Stimulated activated naive B cell treated with anti-CD40 and anti-IgM and Interleukin-4, amounts not matched to agents 10 μg/mL and 1 μg/mL and 100 μg/mL, for 72 hours (primary cell): ENCODE measurements around the gene COA1.

Source experiments
- ATAC-seq, 2 donors: fragments of 150-1000 bp; cut with Tn5 transposase; replicated peaks; 2 replicates each; pipeline ENCODE4 v1.10.0; 2021; ENCODE audit warnings: moderate library complexity in 1 of 2
- DNase-seq: peaks from one replicate; pipeline ENCODE4 v3.0.0; 2021
- H3K27ac Mint-ChIP-seq: one replicate; pipeline ENCODE4 v1.8.0; 2022; ENCODE audit warnings: mild to moderate bottlenecking, mixed read lengths
- H3K27me3 Mint-ChIP-seq, 2 donors: one replicate each; pipeline ENCODE4 v1.8.0; 2022; ENCODE audit warnings: mixed read lengths in 2 of 2
- H3K36me3 Mint-ChIP-seq, 2 donors: one replicate each; pipeline ENCODE4 v1.8.0; 2022; ENCODE audit warnings: mixed read lengths in 2 of 2, mild to moderate bottlenecking in 1 of 2
- H3K4me1 Mint-ChIP-seq, 2 donors: one replicate each; pipeline ENCODE4 v1.8.0; 2022; ENCODE audit warnings: mixed read lengths in 2 of 2, mild to moderate bottlenecking in 1 of 2
- H3K4me3 Mint-ChIP-seq, 2 donors: one replicate each; pipeline ENCODE4 v1.8.0; 2022; ENCODE audit warnings: mild to moderate bottlenecking in 2 of 2, mixed read lengths in 2 of 2, moderate library complexity in 1 of 2
- H3K9me3 Mint-ChIP-seq, 2 donors: one replicate each; pipeline ENCODE4 v1.8.0; 2022; ENCODE audit warnings: mixed read lengths in 2 of 2, mild to moderate bottlenecking in 1 of 2

The COA1 gene

DNA sequence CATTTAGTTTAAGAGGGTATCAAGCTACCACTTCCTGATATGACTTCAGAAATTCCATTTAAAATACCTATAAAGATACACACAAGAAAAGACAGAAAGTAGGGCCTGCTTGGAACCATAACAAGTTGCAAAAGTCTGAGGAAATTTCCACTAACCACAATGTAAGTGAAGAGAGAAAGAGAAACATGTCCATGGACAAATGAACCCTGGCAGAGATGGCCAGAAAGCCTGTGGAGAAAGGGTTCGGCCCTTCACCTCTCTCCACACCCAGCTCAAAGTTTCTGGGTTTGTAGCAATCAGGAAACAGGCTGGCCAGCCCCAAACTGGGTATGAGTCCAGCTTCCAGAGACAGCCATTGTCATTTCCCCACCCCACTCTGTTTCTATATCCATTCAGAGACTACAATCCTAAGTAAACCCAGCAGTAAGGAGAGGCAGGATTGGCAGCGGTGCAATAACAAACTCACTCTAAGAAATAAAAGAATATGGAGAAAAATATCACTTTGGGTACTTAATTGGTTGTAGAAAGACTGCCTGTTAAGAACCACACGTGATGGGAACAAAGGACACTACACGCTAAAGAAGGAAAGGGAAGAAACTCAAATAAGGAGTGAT lies 75.3 kb downstream of the COA1 start:
- Mint-ChIP-seq H3K4me3 (peak overlapping the region; percentile 5 to 26), H3K27me3 (no peaks in the 10 kb centered on the region), H3K36me3 (peaks cover 37 to 56% of the 10 kb centered on the region in 2 donors), H3K4me1 (peaks cover 41 to 57% of the 10 kb centered on the region in 2 donors), H3K27ac (peak overlapping the region; percentile 6), H3K9me3 (peaks cover 4 to 6% of the 10 kb centered on the region in 2 donors)
- ATAC-seq (no peak), DNase-seq (no peak)

- Mint-ChIP-seq H3K9me3 (peaks cover 3 to 4% of the 10 kb centered on the region in 2 donors), H3K4me1 (peaks cover 35 to 57% of the 10 kb centered on the region in 2 donors), H3K27me3 (no peaks in the 10 kb centered on the region), H3K4me3 (no peak overlapping the region), H3K27ac (peak overlapping the region; percentile 6), H3K36me3 (peaks cover 32 to 51% of the 10 kb centered on the region in 2 donors)
- no peak for DNase-seq
- ATAC-seq: no peak
Observed at GRCh38 chr7:43653466-43653865, 75.9 kb downstream of the COA1 start.

DNA sequence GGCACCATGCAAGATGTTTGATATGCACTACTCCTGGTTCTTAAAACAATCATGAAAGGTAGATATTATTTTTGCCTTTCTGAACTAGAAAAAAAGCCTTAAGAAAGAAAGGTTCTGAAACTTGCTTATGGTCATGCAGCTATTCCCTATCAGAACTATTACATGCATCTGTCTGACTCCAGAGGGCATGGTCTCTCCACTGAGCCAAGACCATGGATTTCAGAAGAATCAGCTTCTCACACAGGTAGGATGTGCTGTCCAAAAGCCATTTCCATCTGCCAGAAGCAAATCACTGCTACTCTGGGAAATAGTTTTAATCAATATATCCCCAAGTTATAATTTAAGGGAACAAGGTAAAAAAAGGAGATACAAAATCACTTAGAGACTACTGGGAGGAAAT lies 77.0 kb downstream of the COA1 start:
- no peak overlapping the region for H3K4me3 Mint-ChIP-seq
- no peaks in the 10 kb centered on the region for H3K27me3 Mint-ChIP-seq
- H3K9me3 Mint-ChIP-seq: peaks cover 3 to 4% of the 10 kb centered on the region in 2 donors
- peaks cover 27 to 45% of the 10 kb centered on the region in 2 donors for H3K36me3 Mint-ChIP-seq
- H3K27ac Mint-ChIP-seq: peak overlapping the region; percentile 97
- H3K4me1 Mint-ChIP-seq: peaks cover 42 to 64% of the 10 kb centered on the region in 2 donors
- ATAC-seq (no peak), DNase-seq (no peak)

- Mint-ChIP-seq H3K27ac (peak overlapping the region; percentile 97), H3K36me3 (peaks cover 26 to 44% of the 10 kb centered on the region in 2 donors), H3K9me3 (peaks cover 3 to 4% of the 10 kb centered on the region in 2 donors), H3K4me3 (peak overlapping the region; percentile 45 to 75), H3K4me1 (peaks cover 58 to 82% of the 10 kb centered on the region in 2 donors), H3K27me3 (no peaks in the 10 kb centered on the region)
- ATAC-seq (no peak), DNase-seq (no peak)
Observed at GRCh38 chr7:43650457-43651052, 78.8 kb downstream of the COA1 start.

DNA sequence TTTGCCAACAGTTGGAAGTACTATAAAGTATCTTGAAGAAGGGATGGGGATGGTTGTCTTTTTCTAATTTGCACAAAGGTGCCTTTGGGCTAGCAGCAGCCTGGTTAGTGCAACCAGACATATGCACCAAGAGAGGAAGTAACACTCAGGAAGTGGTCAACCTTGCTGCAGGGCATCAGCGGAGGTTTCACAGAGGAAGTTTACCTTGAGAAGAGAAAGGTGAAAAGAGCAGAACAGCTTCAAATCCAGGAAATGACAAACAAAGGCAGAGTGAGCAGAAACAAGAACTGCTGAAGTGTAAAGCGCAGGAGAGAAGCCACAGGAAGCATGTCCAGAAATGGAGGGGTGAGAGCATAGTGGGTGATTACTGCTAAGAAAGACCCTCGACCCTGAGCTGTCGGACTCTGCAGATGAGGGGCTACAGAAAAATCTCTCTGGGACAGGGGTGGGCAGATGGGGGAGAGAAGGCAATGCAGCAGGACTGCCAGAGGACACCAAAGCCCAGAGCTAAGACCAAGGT lies 79.5 kb downstream of the COA1 start:
- peak; percentile 80 for DNase-seq
- H3K4me3 Mint-ChIP-seq: peak overlapping the region; percentile 53 to 75
- H3K27me3 Mint-ChIP-seq: no peaks in the 10 kb centered on the region
- H3K36me3 Mint-ChIP-seq: peaks cover 29 to 46% of the 10 kb centered on the region in 2 donors
- peak overlapping the region; percentile 69 for H3K27ac Mint-ChIP-seq
- H3K4me1 Mint-ChIP-seq: peaks cover 64 to 89% of the 10 kb centered on the region in 2 donors
- H3K9me3 Mint-ChIP-seq: peaks cover 3 to 4% of the 10 kb centered on the region in 2 donors
- peak; percentile 79 to 80 for ATAC-seq

DNA sequence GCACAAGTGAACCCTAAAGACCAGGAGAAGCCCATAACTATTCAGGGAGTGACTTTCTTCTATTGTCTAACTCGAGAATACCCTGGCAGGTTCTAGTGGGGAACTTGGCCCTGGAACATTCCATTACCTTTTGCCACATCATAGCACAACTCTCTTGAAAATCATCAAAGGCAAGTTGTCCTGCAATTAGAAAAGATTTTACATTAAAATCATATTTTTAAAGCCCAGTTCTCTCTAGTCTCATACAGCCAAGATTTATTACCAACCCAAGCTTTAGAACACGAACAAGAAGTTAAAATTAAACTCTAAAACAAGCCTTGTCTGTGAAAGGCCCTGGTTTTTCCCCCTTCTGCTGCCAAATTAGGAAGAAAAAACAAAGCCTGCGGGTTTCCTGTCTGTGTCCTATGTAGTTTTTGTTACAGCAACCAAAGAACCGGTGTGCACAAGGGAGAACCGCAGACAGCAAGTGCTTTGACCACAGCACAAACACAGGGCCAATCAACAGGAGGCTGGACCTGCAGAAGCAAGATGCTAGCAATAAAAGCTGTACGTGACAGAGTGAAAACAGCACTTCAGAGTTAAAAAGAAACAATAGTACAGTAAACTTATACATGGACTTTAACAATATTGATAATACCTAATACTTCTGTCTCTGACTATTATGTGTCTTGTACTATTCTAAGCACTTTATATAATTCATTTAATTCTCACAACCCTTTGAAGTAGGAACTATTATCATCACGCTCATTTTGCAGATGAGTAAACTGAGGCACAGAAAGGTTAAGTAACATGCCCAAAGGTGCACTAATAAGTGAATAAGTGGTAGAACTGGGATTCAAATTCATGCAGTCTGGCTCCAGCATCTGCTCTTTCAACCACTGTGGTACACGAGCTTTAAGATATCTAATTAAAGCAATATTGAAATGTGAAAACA lies 80.6 kb downstream of the COA1 start:
- Mint-ChIP-seq H3K4me3 (peak overlapping the region; percentile 75 to 80), H3K4me1 (peaks cover 58 to 89% of the 10 kb centered on the region in 2 donors), H3K9me3 (peaks cover 0 to 3% of the 10 kb centered on the region in 2 donors), H3K27me3 (no peaks in the 10 kb centered on the region), H3K36me3 (peaks cover 30 to 47% of the 10 kb centered on the region in 2 donors), H3K27ac (peak overlapping the region; percentile 98)
- ATAC-seq: peak; percentile 65 to 74
- peak; percentile 77 for DNase-seq

DNA sequence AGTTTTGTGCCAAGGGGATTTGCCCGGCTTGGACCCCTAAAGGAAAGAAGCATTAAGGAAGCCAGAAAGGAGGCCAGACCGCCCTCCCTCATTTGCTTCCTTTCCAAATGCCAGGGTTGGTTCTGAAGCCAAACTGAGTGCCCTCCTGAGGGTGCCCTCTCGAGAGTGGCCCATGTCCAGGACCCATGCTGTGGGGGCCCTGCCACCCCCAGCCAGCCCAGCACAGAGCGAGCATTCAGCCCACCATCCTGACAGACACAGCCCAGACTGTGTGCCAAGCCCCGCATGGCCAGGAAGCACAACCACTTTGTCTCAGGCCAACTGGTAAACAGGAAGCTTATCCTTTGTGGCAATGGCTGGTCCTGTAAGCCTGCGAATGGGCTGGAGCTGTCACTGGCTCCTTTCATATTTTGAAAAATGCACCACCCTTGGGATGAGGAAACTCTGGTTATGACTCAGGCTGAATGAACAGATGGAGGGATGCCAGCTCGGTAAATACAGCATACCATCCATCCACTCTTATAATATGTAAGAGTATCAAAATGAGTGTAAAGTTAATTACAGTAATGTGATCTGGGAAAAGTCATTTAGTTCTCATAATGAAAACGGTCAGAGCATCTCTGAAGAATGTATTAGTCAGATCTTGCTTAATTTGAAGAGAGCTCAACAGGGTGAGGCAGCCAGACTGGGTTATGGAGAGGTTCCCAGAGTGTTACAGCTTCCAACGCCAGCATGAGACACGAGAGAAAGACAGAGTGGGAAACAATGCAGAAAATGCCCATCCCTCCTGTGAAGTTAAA lies 81.5 kb downstream of the COA1 start:
- peak overlapping the region; percentile 75 to 80 for H3K4me3 Mint-ChIP-seq
- H3K9me3 Mint-ChIP-seq: peaks cover 0 to 3% of the 10 kb centered on the region in 2 donors
- no peaks in the 10 kb centered on the region for H3K27me3 Mint-ChIP-seq
- peak; percentile 32 for DNase-seq
- ATAC-seq: peak; percentile 57 to 64
- peaks cover 64 to 95% of the 10 kb centered on the region in 2 donors for H3K4me1 Mint-ChIP-seq
- peak overlapping the region; percentile 98 for H3K27ac Mint-ChIP-seq
- peaks cover 35 to 55% of the 10 kb centered on the region in 2 donors for H3K36me3 Mint-ChIP-seq

DNA sequence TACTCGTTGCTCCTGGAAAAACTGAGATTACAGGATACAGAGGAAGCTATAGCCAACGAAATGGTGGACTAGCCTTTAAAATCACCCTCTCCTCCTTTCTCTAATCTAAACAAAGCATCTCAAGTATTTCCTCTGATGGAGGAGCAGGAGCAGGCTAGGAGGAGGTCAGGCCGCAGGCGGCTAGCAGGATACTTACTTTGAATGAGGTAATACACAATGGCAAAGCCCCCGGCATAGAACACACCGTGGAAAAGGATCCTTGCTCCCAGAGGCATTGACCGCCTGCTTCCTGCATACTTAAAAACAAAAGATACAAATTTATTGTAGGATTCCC lies 82.0 kb downstream of the COA1 start:
- no peak for ATAC-seq
- Mint-ChIP-seq H3K27me3 (no peaks in the 10 kb centered on the region), H3K4me1 (peaks cover 64 to 98% of the 10 kb centered on the region in 2 donors), H3K27ac (peak overlapping the region; percentile 98), H3K4me3 (peak overlapping the region; percentile 75 to 80), H3K9me3 (peaks cover 0 to 3% of the 10 kb centered on the region in 2 donors), H3K36me3 (peaks cover 34 to 57% of the 10 kb centered on the region in 2 donors)
- no peak for DNase-seq

GRCh38 chr7:43646603-43647338 lies 82.6 kb downstream of the COA1 start:
- Mint-ChIP-seq H3K9me3 (peaks cover 0 to 3% of the 10 kb centered on the region in 2 donors), H3K36me3 (peaks cover 36 to 57% of the 10 kb centered on the region in 2 donors), H3K27me3 (no peaks in the 10 kb centered on the region), H3K4me1 (peaks cover 63 to 95% of the 10 kb centered on the region in 2 donors), H3K27ac (peak overlapping the region; percentile 98), H3K4me3 (peak overlapping the region; percentile 75 to 80)
- no peak for ATAC-seq
- DNase-seq: no peak

GRCh38 chr7:43645699-43646226 lies 83.6 kb downstream of the COA1 start:
- no peak for ATAC-seq
- Mint-ChIP-seq H3K4me1 (peaks cover 55 to 85% of the 10 kb centered on the region in 2 donors), H3K4me3 (peak overlapping the region; percentile 25 to 80), H3K27ac (peak overlapping the region; percentile 91), H3K36me3 (peaks cover 33 to 58% of the 10 kb centered on the region in 2 donors), H3K27me3 (no peaks in the 10 kb centered on the region), H3K9me3 (no peaks in the 10 kb centered on the region)
- no peak for DNase-seq

DNA sequence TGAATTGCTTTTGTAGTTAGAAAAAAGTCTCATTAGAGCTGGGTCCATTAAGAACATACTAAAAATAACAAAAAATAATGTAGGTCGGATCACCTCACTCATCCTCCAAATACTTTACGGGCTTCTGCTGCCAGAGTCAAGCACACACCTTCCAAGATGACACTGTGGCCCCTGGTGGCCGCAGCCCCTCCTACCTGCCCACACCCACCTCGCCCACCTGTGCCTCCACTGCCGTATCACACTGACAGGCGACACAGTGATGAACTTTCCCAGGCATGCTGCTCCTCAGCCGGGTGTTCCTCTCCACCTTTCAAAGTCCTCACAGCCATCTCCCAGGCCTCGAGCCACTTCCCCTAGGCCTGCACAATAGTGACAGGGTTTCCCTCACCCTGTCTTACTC lies 85.5 kb downstream of the COA1 start:
- Mint-ChIP-seq H3K36me3 (peaks cover 44 to 77% of the 10 kb centered on the region in 2 donors), H3K4me1 (peaks cover 55 to 83% of the 10 kb centered on the region in 2 donors), H3K9me3 (no peaks in the 10 kb centered on the region), H3K27ac (peak overlapping the region; percentile 85), H3K27me3 (no peaks in the 10 kb centered on the region), H3K4me3 (no peak overlapping the region)
- DNase-seq: no peak
- ATAC-seq: no peak

GRCh38 chr7:43642897-43643630 lies 86.3 kb downstream of the COA1 start:
- H3K4me3 Mint-ChIP-seq: no peak overlapping the region

More at GRCh38 chr7:43642897-43643630, 86.3 kb downstream of the COA1 start:
- peaks cover 53 to 82% of the 10 kb centered on the region in 2 donors for H3K4me1 Mint-ChIP-seq
- DNase-seq (no peak), ATAC-seq (no peak)
- H3K27me3 Mint-ChIP-seq: no peaks in the 10 kb centered on the region
- peaks cover 45 to 78% of the 10 kb centered on the region in 2 donors for H3K36me3 Mint-ChIP-seq
- H3K27ac Mint-ChIP-seq: peak overlapping the region; percentile 83
- H3K9me3 Mint-ChIP-seq: no peaks in the 10 kb centered on the region
